ENCODE data around the gene BARHL1.

BARHL1 gene

GRCh38 chr9:132631280-132631679 is 48.9 kb downstream of the BARHL1 start:
- Mint-ChIP-seq H3K9me3 (no peaks in the 10 kb centered on the region), H3K4me3 (no peak overlapping the region), H3K36me3 (ENCODE audit: low read depth) (peaks cover 53% of the 10 kb centered on the region), H3K27me3 (ENCODE audit: low read depth, poor library complexity) (no peaks in the 10 kb centered on the region), H3K27ac (no peak overlapping the region), H3K4me1 (peaks cover 23% of the 10 kb centered on the region)
- DNase-seq = no peak
- no peak for TF ChIP-seq CTCF (IDR thresholded peaks at IDR 0.05)

GRCh38 chr9:132631685-132632084 is 49.3 kb downstream of the BARHL1 start:
- Mint-ChIP-seq H3K27me3 (ENCODE audit: low read depth, poor library complexity) (no peaks in the 10 kb centered on the region), H3K9me3 (no peaks in the 10 kb centered on the region), H3K4me1 (peaks cover 19% of the 10 kb centered on the region), H3K27ac (no peak overlapping the region), H3K36me3 (ENCODE audit: low read depth) (peaks cover 55% of the 10 kb centered on the region), H3K4me3 (no peak overlapping the region)
- DNase-seq = no peak
- TF ChIP-seq CTCF (IDR thresholded peaks at IDR 0.05) = no peak

- peaks cover 19% of the 10 kb centered on the region for H3K4me1 Mint-ChIP-seq
- peak overlapping the region; percentile 41 for H3K27ac Mint-ChIP-seq
- TF ChIP-seq CTCF (IDR thresholded peaks at IDR 0.05) = no peak
These were observed 50.2 kb downstream of the BARHL1 start for GRCh38 chr9:132632413-132633129.

GRCh38 chr9:132634327-132634726 is 51.9 kb downstream of the BARHL1 start:
- Mint-ChIP-seq H3K27ac (no peak overlapping the region), H3K27me3 (ENCODE audit: low read depth, poor library complexity) (no peaks in the 10 kb centered on the region), H3K4me1 (peaks cover 22% of the 10 kb centered on the region), H3K4me3 (no peak overlapping the region), H3K36me3 (ENCODE audit: low read depth) (peaks cover 69% of the 10 kb centered on the region), H3K9me3 (no peaks in the 10 kb centered on the region)
- TF ChIP-seq CTCF (IDR thresholded peaks at IDR 0.05) = no peak
- no peak for DNase-seq

More at GRCh38 chr9:132632413-132633129, 50.2 kb downstream of the BARHL1 start:
- Mint-ChIP-seq H3K4me3 (no peak overlapping the region), H3K36me3 (ENCODE audit: low read depth) (peaks cover 64% of the 10 kb centered on the region), H3K27me3 (ENCODE audit: low read depth, poor library complexity) (no peaks in the 10 kb centered on the region), H3K9me3 (no peaks in the 10 kb centered on the region)
- no peak for DNase-seq

GRCh38 chr9:132637351-132637750 is 54.9 kb downstream of the BARHL1 start:
- Mint-ChIP-seq H3K27me3 (ENCODE audit: low read depth, poor library complexity) (no peaks in the 10 kb centered on the region), H3K27ac (peak overlapping the region; percentile 63), H3K4me1 (peaks cover 16% of the 10 kb centered on the region), H3K36me3 (ENCODE audit: low read depth) (peaks cover 54% of the 10 kb centered on the region), H3K9me3 (no peaks in the 10 kb centered on the region), H3K4me3 (no peak overlapping the region)
- TF ChIP-seq CTCF (IDR thresholded peaks at IDR 0.05) = no peak
- DNase-seq = no peak

- H3K4me3 Mint-ChIP-seq = no peak overlapping the region
- no peaks in the 10 kb centered on the region for H3K27me3 Mint-ChIP-seq (ENCODE audit: low read depth, poor library complexity)
- H3K4me1 Mint-ChIP-seq = peaks cover 16% of the 10 kb centered on the region
- H3K27ac Mint-ChIP-seq = no peak overlapping the region
- H3K9me3 Mint-ChIP-seq = no peaks in the 10 kb centered on the region
- no peak for TF ChIP-seq CTCF (IDR thresholded peaks at IDR 0.05)
- no peak for DNase-seq
- H3K36me3 Mint-ChIP-seq (ENCODE audit: low read depth) = peaks cover 54% of the 10 kb centered on the region
These were observed 55.4 kb downstream of the BARHL1 start for GRCh38 chr9:132637801-132638200.

Measured in nephron progenitor cell (in vitro differentiated cells).